GM19035 (cell line): ENCODE data around the gene MMP23B.
"Not testable (repeated sequence)": the region's sequence is repeated elsewhere in the genome, so short reads cannot be mapped to it uniquely, and the experiment has no call there.

Experiments used
- ATAC-seq: cut with Tn5 transposase; IDR thresholded peaks from one replicate; pipeline ENCODE4 v1.9.1; 2021; ENCODE audit not compliant: unreplicated experiment

Gene MMP23B

DNA sequence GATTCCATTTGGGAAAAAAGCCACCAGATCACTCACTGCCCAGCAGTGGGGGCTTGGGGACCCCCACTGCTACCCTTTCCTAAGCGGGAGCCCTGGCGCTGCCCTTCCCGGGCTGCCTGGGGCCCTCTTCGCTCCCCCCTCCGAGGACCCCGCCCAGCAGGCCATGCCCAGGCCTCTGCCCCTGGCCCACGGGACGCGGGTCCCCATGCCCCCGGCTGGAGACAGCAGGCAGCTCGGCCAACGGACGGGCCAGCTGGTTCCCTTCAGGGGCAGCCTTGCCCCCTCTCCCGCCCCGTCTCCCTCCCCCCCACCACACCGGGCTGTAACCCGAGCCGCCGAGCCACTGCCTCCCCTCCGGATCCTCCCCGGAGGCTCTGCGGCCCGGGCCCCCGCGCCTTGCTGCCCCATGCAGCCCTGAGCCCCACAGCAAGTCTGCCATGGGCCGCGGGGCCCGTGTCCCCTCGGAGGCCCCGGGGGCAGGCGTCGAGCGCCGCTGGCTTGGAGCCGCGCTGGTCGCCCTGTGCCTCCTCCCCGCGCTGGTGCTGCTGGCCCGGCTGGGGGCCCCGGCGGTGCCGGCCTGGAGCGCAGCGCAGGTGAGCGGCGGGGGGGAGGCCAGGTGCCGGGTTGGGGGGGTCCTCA is at the start of gene MMP23B:
Gene MMP23B, plus strand, starts transcription at position 392 of the 639 bp plus-strand sequence. Its CDS starts 46 bp downstream, at position 438.
- no peak for ATAC-seq

DNA sequence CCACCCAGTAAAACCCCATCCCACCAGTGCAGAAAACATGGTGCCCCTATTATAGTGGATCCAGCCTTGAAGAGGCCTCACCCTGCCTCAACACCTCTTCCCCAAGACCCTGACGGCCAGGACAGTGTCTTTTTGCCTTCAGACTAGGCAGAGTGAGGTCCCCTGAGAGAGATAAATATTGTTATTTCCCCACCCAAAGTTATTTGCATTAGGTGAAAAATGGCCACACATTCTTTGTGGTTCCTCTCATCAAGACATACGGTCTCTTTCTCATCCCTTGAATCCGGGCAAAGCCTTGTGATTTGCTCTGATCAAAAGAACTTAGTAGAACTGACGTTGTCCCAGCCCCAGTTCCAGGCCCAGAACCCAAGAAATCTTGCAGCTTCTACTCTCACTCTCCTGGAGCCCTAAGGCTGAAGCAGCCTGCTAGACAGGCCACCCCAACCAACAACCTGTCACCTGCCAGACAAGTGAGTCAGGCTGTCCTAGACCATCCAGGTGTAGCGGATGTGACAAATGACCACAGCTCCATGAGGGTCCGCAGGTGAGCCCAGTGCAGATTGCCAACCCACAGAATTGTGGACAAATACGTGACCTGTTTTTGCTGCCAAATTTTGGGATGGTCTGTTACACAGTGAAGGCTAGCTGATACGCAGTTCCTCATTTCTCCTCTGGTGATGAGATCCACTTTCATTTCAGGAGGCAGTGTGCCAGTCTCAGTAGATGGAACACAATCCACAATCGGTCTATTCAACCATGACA is 49.2 kb upstream of the MMP23B start:
- ATAC-seq, result no peak

DNA sequence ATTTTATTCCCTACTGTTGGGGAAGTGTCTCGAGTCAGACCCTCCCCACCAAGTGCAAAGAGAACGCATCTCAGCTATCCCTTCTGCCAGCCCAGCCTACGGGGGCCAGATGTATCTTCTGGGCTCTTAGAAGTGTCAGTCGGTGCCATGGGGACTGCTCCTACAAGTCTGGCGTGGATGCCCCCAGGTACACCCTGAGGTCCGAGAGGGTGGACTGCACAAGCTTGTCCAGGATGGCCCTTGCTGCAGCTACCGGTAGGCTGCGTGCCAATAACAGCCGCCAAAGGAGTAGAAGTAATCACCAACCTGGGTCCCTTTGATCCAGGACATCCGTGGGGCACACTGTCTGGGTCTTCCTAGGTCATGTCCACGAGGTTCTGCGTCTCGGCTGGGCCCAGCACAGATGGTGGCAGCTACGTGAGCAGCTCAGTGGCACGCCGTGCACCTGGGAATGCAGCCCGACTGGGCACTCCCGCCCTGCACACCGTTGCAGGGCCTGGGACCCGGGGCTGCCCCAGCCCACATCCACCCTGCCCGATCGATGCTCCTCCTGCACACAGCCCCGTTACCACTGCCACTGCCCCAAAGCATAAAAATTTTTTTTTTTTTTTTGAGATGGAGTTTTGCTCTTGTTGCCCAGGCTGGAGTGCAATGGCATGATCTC is 48.5 kb upstream of the MMP23B start:
- ATAC-seq, result no peak

DNA sequence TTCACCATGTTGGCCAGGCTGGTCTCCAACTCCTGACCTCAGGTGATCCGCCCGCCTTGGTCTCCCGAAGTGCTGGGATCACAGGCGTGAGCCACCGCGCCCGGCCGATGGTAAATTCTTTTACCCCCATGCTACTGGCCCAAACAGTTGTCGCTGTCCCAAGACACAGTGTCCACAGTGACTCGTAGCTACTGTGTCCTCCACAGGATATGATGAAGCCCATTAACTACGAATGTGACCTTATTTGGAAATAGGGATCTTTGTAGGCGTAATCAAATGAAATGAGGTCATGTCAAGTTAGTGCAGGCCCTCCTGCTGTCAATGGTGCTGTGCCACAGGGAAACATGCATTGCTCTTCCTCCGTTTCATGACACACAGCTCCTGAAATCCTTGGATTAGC is 40.5 kb upstream of the MMP23B start:
- ATAC-seq, result no peak

DNA sequence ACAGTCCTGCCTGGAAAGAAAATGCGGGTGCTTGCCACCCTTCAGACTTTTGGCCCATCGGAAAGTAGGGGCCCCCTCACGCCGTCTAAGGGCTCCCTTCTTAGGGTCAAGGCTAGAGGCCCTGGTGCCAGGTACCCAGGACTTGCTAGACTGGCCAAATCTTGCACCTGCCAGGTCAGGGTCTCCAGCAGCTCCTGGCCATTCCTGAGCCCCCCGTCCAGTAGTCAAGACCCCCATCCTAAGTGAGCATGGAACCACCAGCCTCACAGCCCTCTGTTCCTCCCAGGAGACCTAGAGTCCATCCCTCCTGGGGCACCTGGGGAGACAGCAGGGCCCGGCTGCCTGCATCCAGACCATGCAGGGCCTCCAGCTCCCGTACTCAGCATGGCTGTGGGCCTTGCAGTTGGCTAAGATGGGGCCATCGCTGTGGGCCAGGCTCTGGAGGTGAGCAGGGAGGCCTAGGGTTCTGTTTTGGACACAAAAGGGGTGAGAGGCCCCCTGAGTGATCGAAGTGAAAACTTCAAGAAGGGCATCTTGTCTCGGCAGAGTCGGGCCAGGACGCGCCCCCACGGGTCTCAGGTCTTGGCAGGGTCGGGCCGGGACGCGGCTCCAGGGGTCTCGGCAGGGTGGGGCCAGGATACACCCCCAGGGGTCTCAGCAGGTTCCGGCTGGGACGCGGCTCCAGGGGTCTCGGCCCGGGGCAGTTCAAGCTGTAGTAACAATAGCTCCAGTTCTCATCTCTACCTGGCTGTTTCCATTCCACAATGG is 38.0 kb upstream of the MMP23B start:
- ATAC-seq, result no peak

DNA sequence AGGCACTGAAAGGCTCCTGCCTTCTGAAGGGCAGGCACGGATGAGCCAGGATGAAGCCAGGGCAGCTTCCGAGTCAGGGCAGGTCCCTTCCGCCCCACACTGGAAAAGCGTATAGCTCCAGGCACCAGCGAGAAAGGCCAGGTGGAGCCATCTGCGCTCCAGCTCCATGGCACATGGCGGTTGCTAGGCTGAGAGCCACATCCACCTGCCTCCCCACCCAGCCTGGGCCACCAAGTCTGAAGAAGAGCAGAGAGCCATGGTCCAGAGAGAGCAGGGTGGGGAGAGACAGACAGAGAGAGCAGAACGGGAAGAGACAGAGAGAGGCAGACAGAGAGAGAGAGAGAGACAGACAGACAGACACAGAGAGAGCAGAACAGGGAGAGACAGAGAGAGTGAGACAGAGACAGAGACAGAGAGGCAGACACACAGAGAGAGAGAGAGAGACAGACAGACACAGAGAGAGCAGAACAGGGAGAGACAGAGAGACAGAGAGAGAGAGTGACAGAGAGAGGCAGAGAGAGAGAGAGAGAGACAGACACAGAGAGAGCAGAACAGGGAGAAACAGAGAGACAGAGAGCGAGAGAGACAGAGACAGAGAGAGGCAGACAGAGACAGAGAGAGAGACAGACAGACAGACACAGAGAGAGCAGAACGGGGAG is 37.2 kb upstream of the MMP23B start:
- no peak for ATAC-seq

DNA sequence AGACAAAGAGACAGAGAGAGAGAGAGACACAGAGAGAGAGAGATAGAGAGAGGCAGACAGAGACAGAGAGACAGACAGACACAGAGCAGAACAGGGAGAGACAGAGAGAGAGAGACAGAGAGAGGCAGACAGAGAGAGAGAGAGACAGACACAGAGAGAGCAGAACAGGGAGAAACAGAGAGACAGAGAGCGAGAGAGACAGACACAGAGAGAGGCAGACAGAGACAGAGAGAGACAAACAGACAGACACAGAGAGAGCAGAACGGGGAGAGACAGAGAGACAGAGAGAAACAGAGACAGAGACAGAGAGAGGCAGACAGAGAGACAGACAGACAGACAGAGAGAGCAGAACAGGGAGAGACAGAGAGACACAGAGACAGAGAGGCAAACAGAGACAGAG is 36.6 kb upstream of the MMP23B start:
- not testable (repeated sequence) for ATAC-seq

DNA sequence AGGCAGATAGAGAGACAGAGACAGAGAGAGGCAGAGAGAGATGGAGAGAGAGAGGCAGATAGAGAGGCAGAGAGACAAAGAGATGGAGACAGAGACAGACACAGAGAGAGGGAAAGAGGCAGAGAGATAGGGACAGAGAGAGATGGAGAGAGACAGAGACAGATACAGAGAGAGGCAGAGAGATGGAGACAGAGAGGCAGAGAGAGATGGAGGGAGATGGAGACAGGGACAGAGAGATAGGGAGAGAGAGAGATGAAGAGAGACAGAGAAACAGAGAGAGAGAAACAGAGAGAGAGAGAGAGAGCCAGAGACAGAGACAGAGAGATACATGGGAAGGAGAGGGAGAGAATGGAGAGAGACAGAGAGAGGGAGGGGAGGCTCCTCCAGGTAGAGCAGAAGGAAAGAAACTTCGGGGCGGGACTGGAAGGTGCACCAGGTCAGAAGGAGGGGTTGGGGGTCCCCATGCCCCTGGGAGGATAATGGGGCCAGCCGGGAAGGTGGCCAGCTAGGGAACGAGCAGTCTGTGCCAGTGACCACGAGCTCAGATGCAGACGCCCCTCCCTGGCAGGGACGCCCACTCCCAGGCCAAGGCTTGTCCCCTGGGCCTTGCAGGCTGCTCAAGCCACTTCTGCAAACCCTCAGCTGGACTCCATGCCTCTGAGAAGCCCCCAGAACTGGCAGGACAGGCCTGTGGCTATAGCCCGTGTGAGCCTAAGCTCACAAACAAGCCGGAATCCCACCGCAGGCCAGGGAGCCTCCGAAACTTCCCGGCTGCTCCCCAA is 35.3 kb upstream of the MMP23B start:
- ATAC-seq, result no peak

DNA sequence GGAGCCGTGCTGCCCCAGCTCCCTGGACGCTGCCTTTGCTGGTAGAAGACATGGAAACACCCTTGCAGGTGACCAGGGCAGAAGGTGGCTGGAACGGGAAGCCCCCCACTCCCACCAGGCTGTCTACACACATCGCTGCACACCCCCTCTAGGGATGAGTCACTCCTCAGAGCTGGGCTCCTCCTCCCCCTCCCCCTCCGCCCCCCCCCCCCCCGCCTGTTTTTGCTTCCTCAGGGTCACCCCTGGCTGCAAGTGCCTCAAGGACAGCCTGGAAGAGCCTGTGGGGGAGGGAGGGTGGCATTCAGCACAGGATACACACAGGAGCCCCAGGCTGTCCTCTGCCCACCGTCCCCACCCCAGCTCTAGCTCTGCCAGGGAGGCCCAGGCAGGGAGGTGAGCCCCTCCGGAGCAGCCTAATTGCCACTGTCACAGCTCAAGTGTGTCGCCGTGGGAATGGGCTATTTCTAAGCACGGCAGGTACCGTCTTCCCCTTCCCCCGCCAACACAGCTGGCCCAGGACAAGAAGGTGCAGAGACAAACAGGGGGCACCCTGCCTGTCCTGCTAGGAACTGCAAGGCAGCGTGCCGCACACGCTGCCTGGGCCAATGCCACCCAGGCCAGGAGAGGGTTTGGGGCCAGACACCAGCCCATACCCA is 34.6 kb upstream of the MMP23B start:
- no peak for ATAC-seq

DNA sequence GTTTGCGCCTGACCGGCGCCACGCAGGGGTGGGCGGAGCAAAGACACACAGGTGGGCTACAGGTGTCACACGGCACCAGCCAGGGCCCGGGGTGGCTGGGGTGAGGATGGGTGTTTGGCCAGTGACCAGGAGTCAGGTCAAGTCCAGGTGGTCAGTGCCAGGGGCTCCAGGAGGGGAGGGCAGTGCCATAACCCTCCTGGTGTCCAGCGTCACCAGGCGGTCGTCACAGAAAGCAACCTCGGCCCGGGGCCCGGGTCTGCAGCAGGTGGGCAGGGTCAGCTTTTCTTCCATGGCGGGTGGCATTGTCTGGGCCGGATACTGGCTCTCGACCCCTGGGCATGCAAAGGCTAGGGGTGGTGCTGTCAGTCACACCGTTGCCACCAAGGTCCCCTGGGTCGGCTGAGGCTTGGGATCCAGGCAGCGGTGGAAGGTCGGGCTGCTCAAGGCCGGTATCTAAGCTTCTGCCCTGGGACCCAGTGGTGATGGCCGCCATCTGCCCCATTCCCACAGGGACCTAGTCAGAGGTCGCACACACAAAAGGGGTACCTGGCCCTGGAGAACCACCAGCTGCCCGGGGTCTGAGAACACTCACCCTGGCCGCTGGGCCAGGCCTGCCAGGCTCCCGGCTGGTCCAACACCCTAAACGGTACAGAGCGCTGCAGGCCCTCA is 33.8 kb upstream of the MMP23B start:
- no peak for ATAC-seq

DNA sequence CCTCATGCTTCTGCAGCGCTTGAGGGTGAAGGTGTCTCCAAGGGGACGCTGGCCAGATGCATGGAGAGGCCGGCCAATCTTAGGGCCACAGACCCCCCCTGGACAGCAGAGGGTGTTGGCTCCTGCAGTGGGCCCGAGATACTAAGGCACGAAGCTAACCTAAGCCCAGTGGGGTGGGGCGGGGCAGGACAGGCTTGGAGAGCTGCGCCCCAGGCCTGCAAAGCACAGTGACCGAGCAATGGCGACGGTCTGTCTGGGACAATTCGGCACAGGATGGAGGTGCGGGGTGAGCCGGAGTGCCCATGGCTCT is 33.3 kb upstream of the MMP23B start:
- no peak for ATAC-seq

DNA sequence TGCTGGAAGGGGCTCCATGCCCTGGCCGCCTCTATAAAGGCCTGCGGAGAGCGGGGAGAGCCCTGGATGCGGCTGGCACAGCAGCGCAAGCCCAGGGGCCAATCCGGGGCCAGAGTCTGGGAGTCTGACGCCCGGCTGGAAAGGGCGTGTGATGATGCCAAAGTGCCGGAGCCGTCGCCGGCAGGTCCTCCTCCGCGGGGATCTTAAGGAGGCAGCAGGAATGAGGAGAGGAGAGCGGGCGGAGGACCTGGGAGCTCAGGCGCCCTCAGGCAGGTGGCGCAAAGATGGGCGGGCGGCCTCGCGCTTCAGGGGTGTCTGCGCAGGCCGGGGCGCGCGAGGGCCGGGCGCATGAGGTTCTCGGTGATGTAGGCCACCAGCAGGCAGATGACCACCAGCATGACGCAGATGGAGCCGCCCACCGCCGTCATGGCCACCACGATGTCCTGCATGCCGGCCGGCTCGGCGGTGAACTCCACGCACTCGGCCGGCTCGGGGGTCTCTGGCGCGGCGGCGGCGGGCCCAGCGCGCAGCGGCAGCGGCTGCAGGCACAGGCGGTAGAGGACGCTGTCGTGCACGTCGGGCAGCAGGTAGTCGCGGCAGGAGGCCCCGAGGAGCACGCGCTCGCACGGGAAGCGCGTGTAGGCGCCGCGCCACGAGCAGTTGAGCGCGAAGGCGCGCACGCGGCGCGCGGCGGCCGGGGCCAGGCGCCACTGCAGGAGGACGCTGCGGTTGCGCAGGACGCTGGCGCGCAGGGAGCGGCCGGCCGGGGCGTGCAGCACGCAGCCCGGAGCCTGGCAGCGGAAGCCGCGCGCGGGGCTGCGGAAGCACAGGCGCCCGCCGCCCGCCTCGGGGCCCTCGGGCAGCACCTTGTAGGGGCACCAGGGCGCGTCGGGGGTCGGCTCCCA is 32.7 kb upstream of the MMP23B start:
- ATAC-seq, result no peak

DNA sequence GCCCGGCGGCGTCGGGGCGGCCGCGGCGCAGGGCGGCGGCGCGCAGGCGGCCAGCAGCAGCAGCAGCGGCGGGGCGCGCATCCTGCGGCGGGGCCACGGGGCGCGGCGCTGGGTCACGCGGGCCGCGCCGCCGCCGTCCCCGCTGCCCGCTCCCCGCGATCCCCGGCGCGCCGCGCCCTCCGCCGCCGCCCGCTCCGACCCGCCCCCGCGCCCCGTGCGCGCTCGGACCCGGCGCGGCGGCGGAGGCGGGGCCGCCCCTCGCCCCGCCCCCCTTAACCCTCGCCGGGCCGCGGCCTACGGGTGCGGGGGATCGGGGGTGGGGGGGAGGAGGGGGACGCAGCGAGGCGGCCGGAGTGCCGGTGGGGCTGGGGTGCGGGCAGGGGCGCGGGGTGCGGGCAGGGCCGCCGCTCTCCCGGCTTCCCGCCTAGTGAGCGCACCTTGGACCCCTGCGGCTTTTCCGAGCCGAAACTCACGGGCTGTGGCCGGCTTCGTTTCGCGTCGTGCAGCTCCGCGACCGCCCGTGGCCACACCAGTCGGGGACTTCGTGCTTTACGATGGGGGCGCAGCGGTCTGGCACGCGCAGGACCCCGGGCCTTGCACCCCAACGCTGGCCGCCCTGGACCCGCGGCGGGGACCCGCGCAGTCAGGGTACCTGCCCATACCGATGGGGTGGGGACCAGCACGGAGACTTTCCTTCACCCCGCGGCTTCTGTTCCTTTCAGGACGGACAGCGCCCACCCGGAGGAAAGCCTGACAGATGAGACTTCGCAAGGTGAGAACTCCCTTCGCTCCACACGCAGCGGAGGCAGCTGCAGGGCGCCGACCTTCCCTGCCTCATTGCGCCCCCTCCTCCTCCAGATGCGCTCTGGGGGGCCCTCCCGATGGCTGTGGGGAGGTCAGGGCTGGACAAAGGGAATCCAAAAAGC is 31.8 kb upstream of the MMP23B start, which contains the start of gene FNDC10:
Gene FNDC10, minus strand, starts transcription at position 201 of the 926 bp plus-strand sequence. Its CDS starts 120 bp downstream, at position 81.
- ATAC-seq, result no peak

DNA sequence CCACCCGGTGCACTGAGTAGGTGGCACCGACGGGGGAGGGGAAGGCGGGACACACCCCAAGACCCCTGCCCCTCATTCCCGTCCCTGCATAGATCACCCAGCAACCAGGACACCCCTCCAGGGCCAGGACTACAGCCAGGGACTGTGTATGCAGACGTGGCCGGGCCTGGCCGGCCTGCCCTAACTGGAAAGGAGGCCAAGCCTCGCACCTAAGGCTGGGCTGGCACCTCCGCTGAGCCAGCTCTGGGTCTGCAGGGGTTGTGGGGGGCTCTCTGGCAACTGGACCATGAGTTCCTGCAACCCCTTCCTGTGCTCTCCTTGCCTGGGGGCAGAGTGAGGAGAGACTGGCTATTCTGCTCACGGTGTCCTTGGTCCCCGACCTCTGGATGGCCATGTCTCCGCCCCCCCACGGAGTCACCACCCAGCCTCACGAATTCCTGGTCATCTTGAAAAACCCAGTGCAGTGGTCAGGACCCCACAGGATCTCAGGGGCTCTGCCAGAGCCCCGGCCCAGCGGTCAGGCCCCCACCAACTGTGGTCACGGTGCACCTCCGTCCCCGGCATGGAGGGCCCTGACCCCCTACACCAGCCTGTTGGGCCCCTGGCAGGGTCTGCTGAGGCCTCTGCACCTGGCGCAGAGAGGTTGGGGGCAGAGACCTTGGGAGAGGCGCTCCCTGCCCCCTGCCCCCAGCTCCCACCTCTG is 31.0 kb upstream of the MMP23B start:
- ATAC-seq, result no peak

DNA sequence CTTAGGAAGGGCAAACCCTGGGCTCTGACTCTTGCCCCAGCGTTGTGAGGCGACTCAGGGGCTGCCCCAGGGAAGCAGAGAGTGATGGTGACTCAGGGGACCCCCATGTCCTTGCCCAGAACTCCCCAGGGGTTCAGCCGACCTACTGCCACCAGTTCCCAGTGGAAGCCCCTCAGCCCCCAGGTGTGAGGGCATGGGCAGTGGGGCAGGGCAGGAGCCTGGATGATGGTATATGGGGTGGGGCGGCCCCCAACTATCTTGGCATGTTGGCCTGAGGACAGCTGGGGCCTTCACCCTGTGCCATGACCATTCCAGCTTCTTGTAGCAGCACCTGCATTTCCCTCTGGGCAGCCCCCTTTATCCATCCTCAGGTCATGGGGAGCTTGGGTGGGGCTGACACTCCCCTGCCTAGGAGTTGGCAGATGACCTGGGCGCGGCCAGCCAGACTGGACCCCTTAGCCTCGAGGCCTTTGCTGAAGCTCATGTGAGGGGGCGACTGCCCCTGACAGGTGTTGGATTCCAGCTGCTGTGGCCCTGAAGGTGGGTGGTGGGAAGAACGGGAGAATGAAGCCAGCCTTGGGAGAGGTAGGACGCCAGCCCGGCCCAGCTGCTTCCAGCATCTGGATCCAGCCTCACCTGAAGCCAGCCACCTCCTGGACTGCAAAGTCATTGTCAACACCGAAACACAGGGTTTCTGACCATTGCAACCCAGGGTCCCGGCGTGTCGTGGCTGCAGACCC is 30.2 kb upstream of the MMP23B start:
- no peak for ATAC-seq
